HepG2 (cell line): ENCODE measurements around the gene GFRA4. TPM values are rescaled to one million over a fixed set of nuclear protein-coding genes. Genes with fewer than 3 reads are reported as not detected.

Experiments used
- CREBL2 ChIP-seq: sonication (generic); formaldehyde crosslinking; IDR thresholded peaks from 2 replicates; pipeline ENCODE4 v1.8.1; 2023; ENCODE audit warnings: missing genetic modification reagents, mild to moderate bottlenecking, borderline replicate concordance
- ETV6 ChIP-seq: sonication (generic); formaldehyde crosslinking; conservative IDR thresholded peaks from 2 replicates; pipeline ENCODE4 v1.4.0; 2020; ENCODE audit warnings: missing genetic modification reagents
- KLF15 ChIP-seq: sonication (generic); formaldehyde crosslinking; IDR thresholded peaks from 2 replicates; pipeline ENCODE4 v1.8.1; 2023; ENCODE audit warnings: borderline replicate concordance, mild to moderate bottlenecking, inconsistent platforms, missing genetic modification reagents, mixed read lengths
- NR0B2 ChIP-seq: sonication (generic); formaldehyde crosslinking; IDR thresholded peaks from 2 replicates; pipeline ENCODE4 v1.4.0; 2020; ENCODE audit warnings: mild to moderate bottlenecking, missing genetic modification reagents
- RXRA ChIP-seq: sonication (generic); formaldehyde crosslinking; IDR thresholded peaks from 2 replicates; pipeline ENCODE4 v1.5.1; 2020; ENCODE audit warnings: missing genetic modification reagents
- ZFP82 ChIP-seq: sonication (generic); formaldehyde crosslinking; IDR thresholded peaks from 2 replicates; pipeline ENCODE4 v1.5.1; 2020; ENCODE audit warnings: mild to moderate bottlenecking, missing genetic modification reagents, borderline replicate concordance
- ZNF205 ChIP-seq: IDR thresholded peaks from 2 replicates; pipeline ENCODE4 v1.6.1; 2018; ENCODE audit warnings: missing biosample characterization, missing genetic modification reagents
- ZNF468 ChIP-seq: sonication (generic); formaldehyde crosslinking; IDR thresholded peaks from 2 replicates; pipeline ENCODE4 v1.8.0; 2022; ENCODE audit warnings: mild to moderate bottlenecking, moderate library complexity, missing genetic modification reagents
- ZNF512B ChIP-seq: sonication (generic); formaldehyde crosslinking; IDR thresholded peaks from 2 replicates; pipeline ENCODE4 v1.5.1; 2020; ENCODE audit warnings: missing genetic modification reagents, mild to moderate bottlenecking, borderline replicate concordance
- ZNF564 ChIP-seq: sonication (generic); formaldehyde crosslinking; IDR thresholded peaks from 2 replicates; pipeline ENCODE4 v1.8.1; 2023; ENCODE audit warnings: mild to moderate bottlenecking, missing genetic modification reagents
- ZNF770 ChIP-seq: sonication (generic); formaldehyde crosslinking; IDR thresholded peaks from 2 replicates; pipeline ENCODE4 v1.5.0; 2020; ENCODE audit warnings: mild to moderate bottlenecking, missing genetic modification reagents
- polyA plus RNA-seq, 8 experiments: library from polyadenylated mRNA; depleted of rRNA in 3 of 8; stranded (reverse) in 7 of 8; unstranded in 1 of 8; fragments of >200 nt; fragmentation: Illumina TruSeq in 4 of 8; extraction: Trizol in 4 of 8; gene quantifications; 2 replicates each; pipeline versions ENCODE4 v1.2.1 to v1.2.3, GENCODE V29; 2011 to 2016; ENCODE audit warnings: low read depth in 4 of 8, missing spikeins in 1 of 8, mixed read lengths in 1 of 8; ENCODE audit not compliant: insufficient read depth in 1 of 8
- total RNA-seq, 5 experiments: library from RNA; depleted of rRNA; stranded (reverse); fragments of >200 nt; fragmentation: Illumina TruSeq; extraction: Trizol; gene quantifications; 2 replicates each; pipeline ENCODE4 v1.2.3, GENCODE V29; 2016; ENCODE audit warnings: low read depth in 1 of 5

Gene GFRA4
- total and polyA plus RNA-seq, 2 of the 13 experiments (the other 11 are each of a cell fraction or from before 2014, with no cell fraction given) = not detected

- no peak for TF ChIP-seq ZNF512B (CRISPR knock-in tag)
- no peak for TF ChIP-seq ZFP82 (CRISPR knock-in tag)
- no peak for TF ChIP-seq KLF15 (CRISPR knock-in tag)
- TF ChIP-seq ZNF564 (CRISPR knock-in tag) = no peak
- TF ChIP-seq ZNF770 (CRISPR knock-in tag) = no peak
- TF ChIP-seq RXRA (CRISPR knock-in tag) = no peak
- no peak for TF ChIP-seq ZNF205 (CRISPR knock-in tag)
- no peak for TF ChIP-seq ETV6 (CRISPR knock-in tag)
- TF ChIP-seq ZNF468 (CRISPR knock-in tag) = no peak
- no peak for TF ChIP-seq CREBL2 (CRISPR knock-in tag)
- TF ChIP-seq NR0B2 (CRISPR knock-in tag) = no peak
Measured at GRCh38 chr20:3707508-3707899, 44.3 kb upstream of the GFRA4 start (continued).
